Stimulated activated CD8-positive, alpha-beta memory T cell treated with anti-CD3 and anti-CD28 coated beads, Interleukin-7, amount 100 ng/mL, for 4 hours (primary cell): Measurements from ENCODE around the gene AATK.
A peak's percentile ranks its signal among the peaks of the same experiment; 100 is the strongest.
"Not testable (repeated sequence)": the region's sequence is repeated elsewhere in the genome, so short reads cannot be mapped to it uniquely, and the experiment has no call there.

Source experiments
- DNase-seq, 2 donors: peaks; one replicate each; pipeline ENCODE4 v3.0.0-alpha.2; 2020; ENCODE audit warnings: low read depth in 2 of 2

AATK gene

GRCh38 chr17:81092518-81093095 lies 73.4 kb downstream of the AATK start:
- DNase-seq: no peak

- no peak for DNase-seq
Measured at GRCh38 chr17:81091774-81092517, 74.1 kb downstream of the AATK start.

GRCh38 chr17:81091154-81091553 lies 74.9 kb downstream of the AATK start:
- no peak for DNase-seq

GRCh38 chr17:81090361-81091136 lies 75.5 kb downstream of the AATK start:
- peak in 1 of 2 donors; percentile 16 for DNase-seq

GRCh38 chr17:81086789-81087551 lies 79.1 kb downstream of the AATK start:
- DNase-seq: no peak

DNA sequence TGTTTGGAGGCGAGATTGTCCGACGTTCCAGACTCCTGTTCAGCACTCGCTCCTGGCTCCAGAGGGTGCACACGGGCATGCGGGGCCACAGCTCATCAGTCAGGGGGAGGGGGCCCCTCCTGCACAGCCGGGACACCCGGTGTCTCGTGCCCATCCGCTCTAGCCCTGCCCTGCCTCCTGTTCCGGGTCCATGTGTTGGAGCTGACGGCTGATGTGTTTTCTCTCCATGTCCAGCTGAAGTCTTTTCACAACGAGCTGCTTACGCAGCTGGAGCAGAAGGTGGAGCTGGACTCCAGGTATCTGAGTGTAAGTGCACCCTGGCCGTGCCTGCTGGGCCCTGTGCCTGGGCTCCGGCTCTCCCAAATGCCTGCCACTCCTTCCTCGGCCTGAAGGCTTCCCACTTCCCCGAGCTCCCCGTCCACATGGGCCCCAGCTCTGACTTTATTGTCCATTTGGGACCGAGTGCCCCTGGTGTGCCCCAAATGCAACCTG lies 80.6 kb downstream of the AATK start:
- no peak for DNase-seq

GRCh38 chr17:81084680-81085419 lies 81.2 kb downstream of the AATK start:
- DNase-seq: no peak

- no peak for DNase-seq
Measured at GRCh38 chr17:81083125-81083765, 82.8 kb downstream of the AATK start.

GRCh38 chr17:81082177-81083073 lies 83.6 kb downstream of the AATK start:
- DNase-seq: no peak

- no peak for DNase-seq
Measured at GRCh38 chr17:81081222-81082176, 84.5 kb downstream of the AATK start.

DNA sequence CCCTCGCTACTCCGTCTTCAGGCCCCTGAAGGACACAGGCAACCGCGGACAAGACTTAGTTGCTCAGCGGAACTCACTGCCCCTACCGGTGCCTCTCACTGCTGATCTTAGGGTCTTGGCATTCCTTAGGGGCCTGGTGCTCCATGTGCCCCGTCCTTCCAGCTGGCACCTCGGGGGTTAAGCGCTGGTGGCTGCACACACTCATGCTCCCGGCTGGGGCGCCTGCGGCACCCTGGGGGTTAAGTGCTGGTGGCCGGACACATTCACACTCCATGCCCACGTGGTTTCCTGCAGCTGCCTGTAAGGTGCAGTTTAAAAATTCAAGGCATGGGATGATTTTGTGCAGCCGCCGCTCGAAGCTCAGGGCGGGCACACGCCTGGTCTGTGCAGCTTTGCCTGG lies 86.0 kb downstream of the AATK start:
- no peak for DNase-seq

GRCh38 chr17:81078026-81078913 lies 87.8 kb downstream of the AATK start:
- not testable (repeated sequence) for DNase-seq

- no peak for DNase-seq
Measured at GRCh38 chr17:81076141-81076679, 89.8 kb downstream of the AATK start.

- no peak for DNase-seq
Measured at GRCh38 chr17:81075307-81075706, 90.7 kb downstream of the AATK start.

DNA sequence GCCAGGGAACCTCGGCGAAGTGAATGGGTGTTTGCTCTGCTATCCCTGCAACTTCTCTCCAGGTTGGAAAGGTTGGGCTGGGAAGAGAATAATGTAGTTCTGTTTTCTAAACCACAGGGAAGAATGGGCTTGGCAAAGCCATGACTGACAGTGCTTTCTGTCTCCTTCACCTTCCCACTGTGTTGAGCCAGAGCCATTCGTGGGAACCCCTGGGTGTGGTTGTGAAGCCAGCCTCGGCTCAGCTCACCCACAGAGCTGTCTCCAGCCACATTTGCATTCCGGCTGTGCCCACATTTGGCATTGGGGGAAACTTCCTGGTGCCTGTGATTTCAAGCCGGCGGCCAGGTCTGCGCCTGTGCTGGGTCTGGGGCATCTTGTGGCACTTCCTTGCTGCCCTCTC lies 91.1 kb downstream of the AATK start:
- DNase-seq: no peak

DNA sequence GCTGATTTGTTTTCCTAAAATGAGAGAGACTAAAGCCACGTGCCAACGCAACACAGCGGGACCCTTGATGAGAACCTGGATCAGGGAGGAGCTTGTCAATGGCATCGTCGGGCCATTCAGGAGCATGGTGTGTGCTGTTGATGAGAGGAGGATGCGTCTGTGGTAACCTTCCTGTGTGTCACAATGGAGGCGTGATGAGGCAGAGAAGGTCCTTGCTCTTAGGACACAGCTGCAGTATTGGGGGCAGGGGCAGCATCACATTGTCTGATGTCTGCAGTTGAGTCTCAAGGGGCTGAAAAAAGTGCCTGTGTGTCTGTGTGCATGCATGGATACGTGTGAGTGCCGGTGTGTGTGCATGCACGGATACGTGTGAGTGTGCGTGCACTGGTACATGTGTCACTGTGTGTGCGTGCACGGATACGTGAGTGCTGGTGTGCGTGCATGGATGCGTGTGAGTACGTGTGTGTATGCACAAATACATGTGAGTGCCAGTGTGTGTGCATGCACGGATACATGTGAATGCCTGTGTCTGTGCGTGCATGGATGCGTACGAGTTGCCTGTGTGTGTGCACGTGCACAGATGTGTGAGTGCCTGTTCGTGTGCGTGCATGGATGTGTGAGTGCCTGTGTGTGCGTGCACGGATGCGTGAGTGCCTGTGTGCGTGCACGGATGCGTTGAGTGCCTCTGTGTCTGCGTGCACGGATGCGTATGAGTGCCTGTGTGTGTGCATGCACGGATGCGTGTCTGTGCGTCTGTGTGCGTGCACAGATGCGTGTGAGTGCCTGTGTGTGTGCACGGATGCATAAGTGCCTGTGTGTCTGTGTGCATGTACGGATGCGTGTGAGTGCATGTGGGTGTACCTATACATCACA lies 91.8 kb downstream of the AATK start:
- DNase-seq: no peak
